SU-DHL-6 (cell line): ENCODE data around the gene CHP2.

ENCODE experiments used
- CTCF ChIP-seq: fragments of 200-600 bp; sonication (generic); IDR thresholded peaks from one replicate; pipeline ENCODE4 v1.5.1; 2017; ENCODE audit warnings: antibody characterized with exemption, mild to moderate bottlenecking, low read length, moderate library complexity; ENCODE audit not compliant: insufficient read depth, poor library complexity, severe bottlenecking
- EZH2phosphoT487 ChIP-seq: fragments of 200-600 bp; sonication (generic), shearing (Covaris generic); conservative IDR thresholded peaks from 2 replicates; pipeline ENCODE4 v1.6.1; 2018; ENCODE audit warnings: mild to moderate bottlenecking, antibody characterized with exemption, low read length, moderate library complexity, mixed read lengths

- TF ChIP-seq CTCF = peak; percentile 61
- TF ChIP-seq EZH2phosphoT487 = no peak
Measured at GRCh38 chr16:23803591-23804123, 48.8 kb downstream of the CHP2 start.
